KMS-11 (cell line): ENCODE data around the gene PPM1H.

Source experiments
- H2AFZ ChIP-seq: fragments of 200-600 bp; sonication (generic); 2 replicates; pipeline ENCODE4 v1.6.1; 2016; ENCODE audit warnings: antibody characterized with exemption, mixed run types, low read depth
- H3K27ac ChIP-seq: fragments of 200-600 bp; sonication (generic); 2 replicates; pipeline ENCODE4 v1.6.1; 2016; ENCODE audit warnings: mild to moderate bottlenecking, mixed run types
- H3K27me3 ChIP-seq: fragments of 200-600 bp; sonication (generic); 2 replicates; pipeline ENCODE4 v1.6.1; 2017; ENCODE audit warnings: mild to moderate bottlenecking, low read depth, mixed run types, moderate library complexity; ENCODE audit not compliant: insufficient read depth
- H3K36me3 ChIP-seq: fragments of 200-600 bp; sonication (generic); 2 replicates; pipeline ENCODE4 v1.6.1; 2017; ENCODE audit warnings: mild to moderate bottlenecking, mixed run types; ENCODE audit not compliant: insufficient read depth
- H3K4me1 ChIP-seq: fragments of 200-600 bp; sonication (generic); 2 replicates; pipeline ENCODE4 v1.6.1; 2016; ENCODE audit warnings: mild to moderate bottlenecking, low read depth, mixed run types; ENCODE audit not compliant: poor library complexity, severe bottlenecking
- H3K4me2 ChIP-seq: fragments of 200-600 bp; sonication (generic); 2 replicates; pipeline ENCODE4 v1.7.0; 2016; ENCODE audit warnings: mild to moderate bottlenecking, mixed run types
- H3K4me3 ChIP-seq: fragments of 200-600 bp; sonication (generic); IDR thresholded peaks from 2 replicates; pipeline ENCODE4 v1.6.1; 2017; ENCODE audit warnings: low read depth, low read length, mixed read lengths; ENCODE audit not compliant: insufficient read depth
- H3K79me2 ChIP-seq: fragments of 200-600 bp; sonication (generic); 2 replicates; pipeline ENCODE4 v1.6.1; 2016; ENCODE audit warnings: low read depth, mixed run types; ENCODE audit not compliant: insufficient read depth
- H3K9ac ChIP-seq: fragments of 200-600 bp; sonication (generic); 2 replicates; pipeline ENCODE4 v1.6.1; 2016; ENCODE audit warnings: mild to moderate bottlenecking, mixed run types
- H4K20me1 ChIP-seq: fragments of 200-600 bp; sonication (generic); 2 replicates; pipeline ENCODE4 v1.6.1; 2016; ENCODE audit warnings: mild to moderate bottlenecking, mixed run types; ENCODE audit not compliant: insufficient read depth
- TF ChIP-seq, protein P1 (sequence below): fragments of 200-600 bp; sonication (generic); conservative IDR thresholded peaks from 2 replicates; pipeline ENCODE4 v1.6.1; 2017; ENCODE audit warnings: low read depth, mild to moderate bottlenecking, antibody characterized with exemption, low read length, moderate library complexity, mixed read lengths

The PPM1H gene

DNA sequence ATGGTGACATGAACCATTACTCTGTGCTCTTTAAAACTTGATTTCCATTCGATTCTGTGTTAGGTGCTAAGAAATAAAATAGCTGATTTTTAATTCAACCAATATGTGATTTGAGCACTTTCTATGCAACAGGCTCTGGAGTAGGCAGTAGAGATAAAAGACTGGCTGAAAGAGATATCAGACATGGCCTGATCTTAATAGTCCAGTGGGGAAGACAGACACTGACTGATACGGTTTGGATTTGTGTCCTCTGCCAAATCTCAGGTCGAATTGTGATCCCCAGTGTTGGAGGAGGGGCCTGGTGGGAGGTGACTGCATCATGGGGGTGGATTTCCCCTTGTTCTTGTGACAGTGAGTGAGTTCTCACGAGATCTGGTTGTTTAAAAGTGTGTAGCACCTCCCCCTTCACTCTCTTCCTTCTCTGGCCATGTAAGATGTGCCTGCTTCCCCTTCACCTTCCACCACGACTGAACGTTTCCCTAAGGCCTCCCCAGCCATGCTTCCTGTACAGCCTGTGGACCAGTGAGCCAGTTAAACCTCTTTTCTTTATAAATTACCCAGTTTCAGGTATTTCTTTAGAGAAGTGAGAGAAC lies 128.6 kb downstream of the PPM1H start:
- no peaks in the 10 kb centered on the region for H3K79me2 ChIP-seq
- H3K9ac ChIP-seq = no peak overlapping the region
- H3K4me3 ChIP-seq = no peak overlapping the region
- H3K36me3 ChIP-seq = no peaks in the 10 kb centered on the region
- H4K20me1 ChIP-seq = no peaks in the 10 kb centered on the region
- no peak overlapping the region for H3K4me2 ChIP-seq
- no peak overlapping the region for H3K27ac ChIP-seq
- TF ChIP-seq, protein P1, sequence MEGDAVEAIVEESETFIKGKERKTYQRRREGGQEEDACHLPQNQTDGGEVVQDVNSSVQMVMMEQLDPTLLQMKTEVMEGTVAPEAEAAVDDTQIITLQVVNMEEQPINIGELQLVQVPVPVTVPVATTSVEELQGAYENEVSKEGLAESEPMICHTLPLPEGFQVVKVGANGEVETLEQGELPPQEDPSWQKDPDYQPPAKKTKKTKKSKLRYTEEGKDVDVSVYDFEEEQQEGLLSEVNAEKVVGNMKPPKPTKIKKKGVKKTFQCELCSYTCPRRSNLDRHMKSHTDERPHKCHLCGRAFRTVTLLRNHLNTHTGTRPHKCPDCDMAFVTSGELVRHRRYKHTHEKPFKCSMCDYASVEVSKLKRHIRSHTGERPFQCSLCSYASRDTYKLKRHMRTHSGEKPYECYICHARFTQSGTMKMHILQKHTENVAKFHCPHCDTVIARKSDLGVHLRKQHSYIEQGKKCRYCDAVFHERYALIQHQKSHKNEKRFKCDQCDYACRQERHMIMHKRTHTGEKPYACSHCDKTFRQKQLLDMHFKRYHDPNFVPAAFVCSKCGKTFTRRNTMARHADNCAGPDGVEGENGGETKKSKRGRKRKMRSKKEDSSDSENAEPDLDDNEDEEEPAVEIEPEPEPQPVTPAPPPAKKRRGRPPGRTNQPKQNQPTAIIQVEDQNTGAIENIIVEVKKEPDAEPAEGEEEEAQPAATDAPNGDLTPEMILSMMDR = no peak
- peaks cover 14% of the 10 kb centered on the region for H3K4me1 ChIP-seq
- no peaks in the 10 kb centered on the region for H3K27me3 ChIP-seq
- H2AFZ ChIP-seq = no peak overlapping the region

DNA sequence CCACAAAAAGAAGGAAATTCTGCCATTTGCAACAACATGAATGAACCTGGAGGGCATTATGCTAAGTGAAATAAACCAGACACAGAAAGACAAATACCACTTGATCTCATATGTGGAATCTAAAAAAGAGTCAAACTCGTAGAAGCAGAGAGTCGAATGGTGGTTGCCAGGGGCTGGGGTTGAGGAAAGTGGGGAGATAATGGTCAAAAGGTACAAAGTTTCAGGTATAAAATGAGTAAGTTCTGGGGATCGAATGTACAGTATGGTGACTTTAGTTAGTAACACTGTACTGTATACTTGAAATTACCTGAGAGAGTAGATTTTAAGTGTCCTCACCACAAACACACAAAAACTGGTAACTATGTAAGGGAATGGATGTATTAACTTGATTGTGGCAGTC lies 129.4 kb downstream of the PPM1H start:
- Histone ChIP-seq H3K9ac (no peak overlapping the region), H3K27ac (no peak overlapping the region), H4K20me1 (no peaks in the 10 kb centered on the region), H3K27me3 (no peaks in the 10 kb centered on the region), H3K79me2 (no peaks in the 10 kb centered on the region), H3K4me1 (peaks cover 14% of the 10 kb centered on the region), H3K36me3 (no peaks in the 10 kb centered on the region), H3K4me3 (no peak overlapping the region), H3K4me2 (no peak overlapping the region), H2AFZ (no peak overlapping the region)
- TF ChIP-seq, protein P1 = no peak

GRCh38 chr12:62803756-62804155 lies 131.2 kb downstream of the PPM1H start:
- Histone ChIP-seq H3K36me3 (no peaks in the 10 kb centered on the region), H3K4me1 (peaks cover 7% of the 10 kb centered on the region), H3K4me3 (no peak overlapping the region), H4K20me1 (no peaks in the 10 kb centered on the region), H3K9ac (no peak overlapping the region), H3K27ac (no peak overlapping the region), H3K79me2 (no peaks in the 10 kb centered on the region), H2AFZ (no peak overlapping the region), H3K4me2 (no peak overlapping the region), H3K27me3 (no peaks in the 10 kb centered on the region)
- TF ChIP-seq, protein P1 = no peak

GRCh38 chr12:62802984-62803383 lies 132.0 kb downstream of the PPM1H start:
- Histone ChIP-seq H3K4me1 (no peaks in the 10 kb centered on the region), H4K20me1 (no peaks in the 10 kb centered on the region), H3K79me2 (no peaks in the 10 kb centered on the region), H2AFZ (no peak overlapping the region), H3K4me2 (no peak overlapping the region), H3K9ac (no peak overlapping the region), H3K27ac (no peak overlapping the region), H3K4me3 (no peak overlapping the region), H3K36me3 (no peaks in the 10 kb centered on the region), H3K27me3 (no peaks in the 10 kb centered on the region)
- TF ChIP-seq, protein P1 = no peak
